Mesendoderm (in vitro differentiated cells): ENCODE data around the gene RCOR2.

Source experiments
- DNase-seq: peaks from one replicate; pipeline ENCODE4 v3.0.0; 2013
- H2AK5ac ChIP-seq: 2 replicates; pipeline ENCODE4 v1.6.1; 2013; ENCODE audit warnings: low read length, inconsistent platforms
- H2BK120ac ChIP-seq: 2 replicates; pipeline ENCODE4 v1.6.1; 2013; ENCODE audit warnings: low read depth, mild to moderate bottlenecking, low read length, moderate library complexity, mixed read lengths
- H2BK15ac ChIP-seq: replicated peaks from 2 replicates; pipeline ENCODE4 v1.6.1; 2013; ENCODE audit warnings: low read depth, mild to moderate bottlenecking, moderate library complexity
- H2BK5ac ChIP-seq: 2 replicates; pipeline ENCODE4 v1.6.1; 2013; ENCODE audit warnings: low read length, inconsistent platforms
- H3K18ac ChIP-seq: 2 replicates; pipeline ENCODE4 v1.6.1; 2013; ENCODE audit warnings: mild to moderate bottlenecking, low read length, mixed read lengths
- H3K23ac ChIP-seq: one replicate; pipeline ENCODE4 v1.6.1; 2013; ENCODE audit warnings: low read length
- H3K27ac ChIP-seq: 2 replicates; pipeline ENCODE4 v1.5.1; 2013; ENCODE audit warnings: low read depth, mild to moderate bottlenecking, inconsistent platforms, low read length, moderate library complexity
- H3K27me3 ChIP-seq: 2 replicates; pipeline ENCODE4 v1.6.1; 2013; ENCODE audit warnings: low read length, control low read depth, mild to moderate bottlenecking, inconsistent platforms; ENCODE audit not compliant: insufficient read depth, poor library complexity
- H3K36me3 ChIP-seq: 2 replicates; pipeline ENCODE4 v1.6.1; 2013; ENCODE audit warnings: low read length, inconsistent platforms; ENCODE audit not compliant: control insufficient read depth, insufficient read depth
- H3K4ac ChIP-seq: one replicate; pipeline ENCODE4 v1.6.1; 2013; ENCODE audit warnings: low read depth, mild to moderate bottlenecking, low read length, moderate library complexity
- H3K4me1 ChIP-seq: 2 replicates; pipeline ENCODE4 v1.6.1; 2013; ENCODE audit warnings: low read depth, low read length, inconsistent platforms; ENCODE audit not compliant: control insufficient read depth
- H3K4me2 ChIP-seq: 2 replicates; pipeline ENCODE4 v1.6.1; 2013; ENCODE audit warnings: low read length
- H3K4me3 ChIP-seq: 2 replicates; pipeline ENCODE4 v1.5.1; 2013; ENCODE audit warnings: mild to moderate bottlenecking, low read length
- H3K56ac ChIP-seq: one replicate; pipeline ENCODE4 v1.6.1; 2013; ENCODE audit warnings: low read length
- H3K79me1 ChIP-seq: 2 replicates; pipeline ENCODE4 v1.6.1; 2013; ENCODE audit warnings: low read length, inconsistent platforms
- H3K79me2 ChIP-seq: 2 replicates; pipeline ENCODE4 v1.6.1; 2013; ENCODE audit warnings: mild to moderate bottlenecking, low read length; ENCODE audit not compliant: control insufficient read depth, insufficient read depth
- H3K9ac ChIP-seq: 2 replicates; pipeline ENCODE4 v1.6.1; 2013; ENCODE audit warnings: low read length, inconsistent platforms
- H4K5ac ChIP-seq: one replicate; pipeline ENCODE4 v1.6.1; 2013; ENCODE audit warnings: low read length
- H4K8ac ChIP-seq: one replicate; pipeline ENCODE4 v1.6.1; 2013; ENCODE audit warnings: low read depth, mild to moderate bottlenecking, control low read depth, low read length, moderate library complexity
- WGBS: extraction: QIAGEN DNeasy Blood & Tissue Kit; methylation state at CpG from one replicate; pipeline ENCODE4 v1.1.7; 2013; ENCODE audit warnings: low lambda C conversion rate, missing lambda C conversion rate; ENCODE audit not compliant: insufficient coverage; ENCODE audit errors: extremely low coverage; 5-methylcytosine and 5-hydroxymethylcytosine counted together

RCOR2 gene

GRCh38 chr11:63941901-63942300 is 24.9 kb upstream of the RCOR2 start:
- no CpG with 5 or more reads among the region's 4 CpGs for WGBS
- H3K79me1 ChIP-seq = peaks cover 26% of the 10 kb centered on the region

DNA sequence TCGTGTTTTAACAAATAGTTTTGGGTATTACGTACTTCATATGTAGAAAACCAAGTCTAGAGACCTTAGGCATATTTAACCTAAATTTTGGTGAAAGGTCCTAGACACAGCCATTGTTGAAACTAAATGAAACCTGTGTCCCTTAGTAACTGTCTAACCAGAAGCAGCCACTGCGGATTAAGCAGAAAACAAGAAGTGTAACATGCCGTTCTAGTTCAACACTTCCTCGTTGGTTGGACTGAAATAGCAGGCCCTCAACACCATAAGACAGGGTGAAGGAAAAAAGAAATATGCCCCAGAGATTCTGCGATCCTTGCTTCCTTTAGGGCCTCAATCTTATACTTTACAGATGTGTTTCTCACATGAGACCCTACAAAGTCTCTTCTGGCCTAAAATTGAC is 23.8 kb upstream of the RCOR2 start:
- Histone ChIP-seq H3K23ac (no peak overlapping the region), H2BK5ac (no peak overlapping the region), H3K79me2 (peaks cover 25% of the 10 kb centered on the region), H3K56ac (no peak overlapping the region), H3K4ac (no peak overlapping the region), H3K36me3 (no peaks in the 10 kb centered on the region), H2AK5ac (no peak overlapping the region), H3K4me1 (no peaks in the 10 kb centered on the region), H3K18ac (no peak overlapping the region), H3K9ac (no peak overlapping the region), H4K8ac (no peak overlapping the region), H3K79me1 (peaks cover 26% of the 10 kb centered on the region), H2BK15ac (no peak overlapping the region), H3K27me3 (no peaks in the 10 kb centered on the region), H2BK120ac (no peak overlapping the region), H3K27ac (no peak overlapping the region), H4K5ac (no peak overlapping the region), H3K4me2 (no peak overlapping the region), H3K4me3 (no peak overlapping the region)
- DNase-seq = no peak
- no CpG with 5 or more reads among the region's 6 CpGs for WGBS

More at GRCh38 chr11:63941901-63942300, 24.9 kb upstream of the RCOR2 start:
- no peak overlapping the region for H3K4ac ChIP-seq
- no peak overlapping the region for H3K56ac ChIP-seq
- H3K27ac ChIP-seq = no peak overlapping the region
- H3K9ac ChIP-seq = no peak overlapping the region
- DNase-seq = no peak
- no peak overlapping the region for H2BK5ac ChIP-seq
- no peak overlapping the region for H3K4me3 ChIP-seq
- no peak overlapping the region for H4K5ac ChIP-seq
- H2BK120ac ChIP-seq = no peak overlapping the region
- peaks cover 25% of the 10 kb centered on the region for H3K79me2 ChIP-seq
- H3K27me3 ChIP-seq = no peaks in the 10 kb centered on the region
- H3K4me2 ChIP-seq = no peak overlapping the region
- H3K23ac ChIP-seq = no peak overlapping the region
- no peak overlapping the region for H2BK15ac ChIP-seq
- no peak overlapping the region for H4K8ac ChIP-seq
- no peak overlapping the region for H3K18ac ChIP-seq
- H3K4me1 ChIP-seq = no peaks in the 10 kb centered on the region
- peaks cover 3% of the 10 kb centered on the region for H3K36me3 ChIP-seq
- no peak overlapping the region for H2AK5ac ChIP-seq

DNA sequence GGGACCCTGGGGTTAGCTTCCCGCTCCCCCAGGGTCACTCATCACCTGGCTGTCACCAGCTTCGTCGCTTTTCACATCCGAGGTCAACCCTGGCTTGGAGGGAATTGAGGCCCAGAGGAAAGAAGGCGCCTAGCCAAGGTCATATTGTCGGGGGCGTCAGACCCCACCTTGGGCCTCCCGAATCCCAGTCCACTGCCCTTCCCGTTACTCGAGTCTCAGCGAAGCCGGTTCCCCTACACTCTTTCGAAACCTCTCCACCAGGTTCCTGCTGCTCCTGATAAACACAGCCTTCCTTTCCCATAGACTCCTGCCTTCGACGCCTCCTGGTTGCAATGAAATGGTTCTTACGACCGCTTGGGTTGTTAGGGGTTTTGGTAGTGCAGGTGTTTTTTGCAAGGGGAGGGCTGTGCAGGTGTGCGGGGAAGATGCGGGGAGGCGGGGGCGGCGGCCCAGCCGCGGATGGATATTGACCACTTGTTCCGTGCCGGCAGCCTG is 22.5 kb upstream of the RCOR2 start:
- H2BK5ac ChIP-seq = no peak overlapping the region
- H3K4me1 ChIP-seq = no peaks in the 10 kb centered on the region
- H3K4me2 ChIP-seq = peak overlapping the region; percentile 98
- H3K18ac ChIP-seq = peak overlapping the region; percentile 85
- peaks cover 25% of the 10 kb centered on the region for H3K79me2 ChIP-seq
- peak overlapping the region; percentile 83 for H3K9ac ChIP-seq
- DNase-seq = peak; percentile 47
- no peak overlapping the region for H3K23ac ChIP-seq
- H4K5ac ChIP-seq = no peak overlapping the region
- peaks cover 24% of the 10 kb centered on the region for H3K79me1 ChIP-seq
- H2BK120ac ChIP-seq = no peak overlapping the region
- no peak overlapping the region for H3K27ac ChIP-seq
- peak overlapping the region; percentile 88 for H2AK5ac ChIP-seq
- no peaks in the 10 kb centered on the region for H3K36me3 ChIP-seq
- peak overlapping the region; percentile 89 for H3K4me3 ChIP-seq
- H4K8ac ChIP-seq = no peak overlapping the region
- WGBS = no CpG with 5 or more reads among the region's 26 CpGs
- no peak overlapping the region for H3K4ac ChIP-seq
- no peak overlapping the region for H2BK15ac ChIP-seq
- H3K56ac ChIP-seq = peak overlapping the region; percentile 94
- H3K27me3 ChIP-seq = no peaks in the 10 kb centered on the region

DNA sequence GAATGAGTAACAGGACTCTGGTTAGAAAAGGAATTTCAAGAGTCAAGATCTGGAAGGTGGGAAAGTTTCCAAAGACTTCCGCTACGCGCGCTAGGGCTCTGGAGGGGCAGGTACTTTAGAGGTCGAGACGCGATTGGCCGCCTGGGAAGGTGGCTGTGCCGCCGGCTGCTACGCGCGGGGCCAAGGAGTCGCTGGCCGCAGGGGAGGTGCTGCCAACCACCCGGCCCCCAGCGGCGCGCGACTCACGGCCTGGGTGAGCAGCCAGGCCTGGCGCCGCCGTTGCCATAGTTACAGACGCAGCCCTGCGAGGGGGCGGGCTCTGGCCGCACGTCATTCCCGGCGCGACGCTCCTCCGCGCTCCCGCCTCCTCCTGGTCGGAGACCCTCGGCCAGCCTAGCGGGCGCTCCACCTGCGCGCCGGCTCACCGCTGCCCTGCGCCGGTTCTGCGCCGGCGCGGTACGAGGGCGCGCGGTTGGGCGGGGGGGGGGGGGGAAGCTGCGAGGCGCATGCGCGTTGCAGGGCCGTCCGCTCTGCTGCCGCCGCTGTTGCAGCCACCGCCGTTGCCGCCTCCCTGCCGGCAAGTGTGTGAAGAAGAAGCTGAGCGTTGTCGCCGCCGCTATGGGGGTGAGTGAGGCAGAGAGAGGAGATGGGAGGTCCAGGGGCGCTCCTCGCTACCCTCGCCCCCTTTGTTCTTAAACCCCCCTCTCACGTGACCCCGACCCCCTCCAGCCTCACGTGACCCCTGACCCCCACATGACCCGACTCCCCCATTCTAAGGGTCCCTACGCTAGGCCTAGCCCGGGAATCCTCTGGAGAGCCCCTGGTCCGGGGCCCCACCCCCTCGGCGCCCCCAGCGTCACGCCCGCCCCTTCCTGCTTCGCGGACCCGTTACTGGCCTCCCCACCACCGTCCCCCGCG is 21.8 kb upstream of the RCOR2 start, which contains the start of gene NAA40:
Gene NAA40, plus strand, starts transcription at position 524 of the 918 bp plus-strand sequence. Its CDS starts 95 bp downstream, at position 619.
- Histone ChIP-seq H4K5ac (no peak within 1 kb of the TSS), H3K79me1 (peaks cover 20% of the 10 kb centered on the region), H3K79me2 (peaks cover 24% of the 10 kb centered on the region), H3K36me3 (no peaks in the 10 kb centered on the region), H3K23ac (peak within 1 kb of the TSS; percentile 89), H3K56ac (peak within 1 kb of the TSS; percentile 98), H2BK15ac (no peak within 1 kb of the TSS), H3K18ac (peak within 1 kb of the TSS; percentile 85), H3K4me2 (peak within 1 kb of the TSS; percentile 100), H2AK5ac (peak within 1 kb of the TSS; percentile 88), H3K4me1 (no peaks in the 10 kb centered on the region), H3K27ac (peak within 1 kb of the TSS; percentile 94), H3K9ac (peak within 1 kb of the TSS; percentile 89), H4K8ac (no peak within 1 kb of the TSS), H3K4me3 (peak within 1 kb of the TSS; percentile 89), H3K4ac (peak within 1 kb of the TSS; percentile 95), H3K27me3 (no peaks in the 10 kb centered on the region), H2BK120ac (no peak within 1 kb of the TSS), H2BK5ac (peak within 1 kb of the TSS; percentile 76)
- WGBS = no CpG with 5 or more reads among the region's 92 CpGs
- peak; percentile 99 for DNase-seq

- no CpG with 5 or more reads among the region's 30 CpGs for WGBS
- peak overlapping the region; percentile 98 for H3K56ac ChIP-seq
- H3K9ac ChIP-seq = peak overlapping the region; percentile 89
- H3K18ac ChIP-seq = no peak overlapping the region
- no peak overlapping the region for H2BK120ac ChIP-seq
- peak overlapping the region; percentile 56 for H3K27ac ChIP-seq
- no peaks in the 10 kb centered on the region for H3K36me3 ChIP-seq
- peaks cover 20% of the 10 kb centered on the region for H3K79me2 ChIP-seq
- H4K5ac ChIP-seq = no peak overlapping the region
- no peak overlapping the region for H4K8ac ChIP-seq
- H3K4me1 ChIP-seq = no peaks in the 10 kb centered on the region
- H3K4me3 ChIP-seq = peak overlapping the region; percentile 76
- peak overlapping the region; percentile 89 for H3K23ac ChIP-seq
- peak overlapping the region; percentile 51 for H2AK5ac ChIP-seq
- H3K4ac ChIP-seq = no peak overlapping the region
- peak; percentile 56 for DNase-seq
- H3K4me2 ChIP-seq = peak overlapping the region; percentile 100
- peaks cover 16% of the 10 kb centered on the region for H3K79me1 ChIP-seq
- no peaks in the 10 kb centered on the region for H3K27me3 ChIP-seq
- peak overlapping the region; percentile 76 for H2BK5ac ChIP-seq
- no peak overlapping the region for H2BK15ac ChIP-seq
Measured at GRCh38 chr11:63937713-63938478, 20.9 kb upstream of the RCOR2 start.
